Body of pancreas (tissue), 4 donors: ENCODE measurements around the gene SLC25A31.

ENCODE experiments used
- CTCF ChIP-seq, 7 experiments: fragments of 450-650 bp in 4 of 7; fragments of 200-600 bp in 3 of 7; sonication (generic) in 3 of 7; IDR thresholded peaks; one replicate each; pipeline ENCODE4 v1.5.1; 2016 to 2019; ENCODE audit warnings: antibody characterized with exemption in 7 of 7
- POLR2A ChIP-seq, 3 donors: fragments of 450-650 bp; IDR thresholded peaks; one replicate each; pipeline ENCODE4 v1.6.1; 2016; ENCODE audit warnings: antibody characterized with exemption in 3 of 3, mild to moderate bottlenecking in 2 of 3

DNA sequence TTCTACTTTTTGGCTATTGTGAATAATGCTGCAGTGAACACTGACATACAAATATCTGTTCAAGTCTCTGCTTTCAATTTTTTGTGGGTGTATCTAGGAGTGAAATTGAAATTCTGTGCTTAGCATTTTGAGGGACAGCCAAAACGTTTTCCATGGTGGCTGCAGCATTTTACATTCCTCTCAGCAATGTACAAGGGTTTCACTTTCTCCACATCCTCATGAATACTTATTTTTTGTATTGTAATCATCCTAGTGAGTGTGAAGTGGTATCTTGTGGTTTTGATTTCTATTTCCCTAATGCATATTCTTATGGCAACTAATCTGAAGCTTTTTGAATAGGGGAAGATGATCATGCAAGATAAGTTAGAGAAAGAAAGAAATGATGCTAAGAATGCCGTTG, 92.2 kb downstream of the SLC25A31 start:
- TF ChIP-seq POLR2A (IDR thresholded peaks at IDR 0.05) (no peak), CTCF (IDR thresholded peaks at IDR 0.05) (no peak)
